Measurements from ENCODE around the gene CFAP100.

- TF ChIP-seq YY1 (IDR thresholded peaks at IDR 0.05; ENCODE audit: low read depth) (no peak), MAX (IDR thresholded peaks at IDR 0.05) (no peak)
Measured at GRCh38 chr3:126485956-126486355, 91.2 kb downstream of the CFAP100 start.

Measured in Ishikawa (cell line).